ENCODE measurements around the gene SMIM33.

DNA sequence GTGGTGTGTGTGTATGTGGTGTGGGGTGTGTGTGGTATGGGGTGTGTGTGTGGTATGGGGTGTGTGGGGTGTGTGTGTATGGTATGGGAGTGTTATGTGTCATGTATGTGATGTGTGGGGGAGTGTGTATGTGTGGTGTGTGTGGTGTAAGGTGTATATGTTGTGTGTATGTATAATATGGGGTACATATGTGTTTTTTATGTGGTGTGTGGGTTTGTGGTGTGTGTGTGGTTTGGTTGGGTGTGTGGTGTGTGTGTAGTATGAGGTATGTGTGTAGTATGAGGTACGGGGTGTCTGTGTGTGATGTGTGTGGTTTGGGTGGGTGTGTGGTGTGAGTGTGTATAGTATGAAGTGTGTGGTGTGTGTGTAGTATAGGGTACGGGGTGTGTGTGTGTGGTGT lies 19.6 kb upstream of the SMIM33 start:
- TF ChIP-seq, protein P1, sequence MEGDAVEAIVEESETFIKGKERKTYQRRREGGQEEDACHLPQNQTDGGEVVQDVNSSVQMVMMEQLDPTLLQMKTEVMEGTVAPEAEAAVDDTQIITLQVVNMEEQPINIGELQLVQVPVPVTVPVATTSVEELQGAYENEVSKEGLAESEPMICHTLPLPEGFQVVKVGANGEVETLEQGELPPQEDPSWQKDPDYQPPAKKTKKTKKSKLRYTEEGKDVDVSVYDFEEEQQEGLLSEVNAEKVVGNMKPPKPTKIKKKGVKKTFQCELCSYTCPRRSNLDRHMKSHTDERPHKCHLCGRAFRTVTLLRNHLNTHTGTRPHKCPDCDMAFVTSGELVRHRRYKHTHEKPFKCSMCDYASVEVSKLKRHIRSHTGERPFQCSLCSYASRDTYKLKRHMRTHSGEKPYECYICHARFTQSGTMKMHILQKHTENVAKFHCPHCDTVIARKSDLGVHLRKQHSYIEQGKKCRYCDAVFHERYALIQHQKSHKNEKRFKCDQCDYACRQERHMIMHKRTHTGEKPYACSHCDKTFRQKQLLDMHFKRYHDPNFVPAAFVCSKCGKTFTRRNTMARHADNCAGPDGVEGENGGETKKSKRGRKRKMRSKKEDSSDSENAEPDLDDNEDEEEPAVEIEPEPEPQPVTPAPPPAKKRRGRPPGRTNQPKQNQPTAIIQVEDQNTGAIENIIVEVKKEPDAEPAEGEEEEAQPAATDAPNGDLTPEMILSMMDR (conservative IDR thresholded peaks at IDR 0.05 in 1 of 2, IDR thresholded peaks at IDR 0.05 in 1 of 2; ENCODE audit: low read depth in 1 of 2, low read length in 2 of 2): no peak
- TF ChIP-seq EZH2 (IDR thresholded peaks at IDR 0.05; ENCODE audit: low read length, missing control alignments): no peak

All from fibroblast of lung (primary cell).